Lower leg skin (tissue), 3 donors: ENCODE results near the gene SULT1C4.

ENCODE experiments used
- POLR2A ChIP-seq, 2 donors: fragments of 450-650 bp; IDR thresholded peaks; one replicate each; pipeline ENCODE4 v1.6.1; 2016 to 2017; ENCODE audit warnings: antibody characterized with exemption in 2 of 2, mild to moderate bottlenecking in 1 of 2, moderate library complexity in 1 of 2
- TF ChIP-seq, protein P1 (sequence below), 3 donors: fragments of 450-650 bp; IDR thresholded peaks; one replicate each; pipeline ENCODE4 v1.5.1; 2016; ENCODE audit warnings: antibody characterized with exemption in 3 of 3, mild to moderate bottlenecking in 3 of 3, moderate library complexity in 2 of 3

DNA sequence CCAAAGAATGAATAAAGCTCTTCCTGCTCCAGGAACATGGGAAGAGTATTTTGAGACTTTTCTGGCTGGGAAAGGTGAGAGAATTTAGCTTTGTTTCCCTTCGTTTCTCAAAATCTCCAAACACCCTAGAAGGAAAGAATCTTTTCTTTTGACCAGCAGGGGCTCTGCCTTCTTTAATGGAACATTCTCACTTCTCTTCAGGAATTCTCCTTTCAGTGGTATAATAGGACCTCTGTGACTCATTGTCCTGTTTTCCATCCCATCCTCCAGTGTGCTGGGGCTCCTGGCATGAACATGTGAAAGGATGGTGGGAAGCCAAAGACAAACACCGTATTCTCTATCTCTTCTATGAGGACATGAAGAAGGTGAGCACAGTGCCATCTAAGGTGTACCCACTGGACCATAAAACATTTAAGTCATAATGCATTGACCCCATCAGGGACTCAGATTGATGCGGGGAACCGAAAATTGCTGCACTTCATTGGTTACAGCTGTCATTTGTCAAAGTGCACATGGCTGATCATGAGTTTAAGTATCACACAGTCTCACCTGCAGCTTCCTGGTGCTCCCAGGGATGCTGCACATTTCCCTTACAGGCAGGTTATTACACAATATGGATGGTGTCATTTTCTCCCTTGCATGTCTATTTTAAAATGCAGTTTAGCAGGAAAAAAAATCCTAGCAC lies 5.5 kb downstream of the SULT1C4 start:
- TF ChIP-seq, protein P1, sequence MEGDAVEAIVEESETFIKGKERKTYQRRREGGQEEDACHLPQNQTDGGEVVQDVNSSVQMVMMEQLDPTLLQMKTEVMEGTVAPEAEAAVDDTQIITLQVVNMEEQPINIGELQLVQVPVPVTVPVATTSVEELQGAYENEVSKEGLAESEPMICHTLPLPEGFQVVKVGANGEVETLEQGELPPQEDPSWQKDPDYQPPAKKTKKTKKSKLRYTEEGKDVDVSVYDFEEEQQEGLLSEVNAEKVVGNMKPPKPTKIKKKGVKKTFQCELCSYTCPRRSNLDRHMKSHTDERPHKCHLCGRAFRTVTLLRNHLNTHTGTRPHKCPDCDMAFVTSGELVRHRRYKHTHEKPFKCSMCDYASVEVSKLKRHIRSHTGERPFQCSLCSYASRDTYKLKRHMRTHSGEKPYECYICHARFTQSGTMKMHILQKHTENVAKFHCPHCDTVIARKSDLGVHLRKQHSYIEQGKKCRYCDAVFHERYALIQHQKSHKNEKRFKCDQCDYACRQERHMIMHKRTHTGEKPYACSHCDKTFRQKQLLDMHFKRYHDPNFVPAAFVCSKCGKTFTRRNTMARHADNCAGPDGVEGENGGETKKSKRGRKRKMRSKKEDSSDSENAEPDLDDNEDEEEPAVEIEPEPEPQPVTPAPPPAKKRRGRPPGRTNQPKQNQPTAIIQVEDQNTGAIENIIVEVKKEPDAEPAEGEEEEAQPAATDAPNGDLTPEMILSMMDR (IDR thresholded peaks at IDR 0.05), result no peak
- TF ChIP-seq POLR2A (IDR thresholded peaks at IDR 0.05), result no peak
